ENCODE data around the gene GOLGA8N.

The GOLGA8N gene

GRCh38 chr15:32652178-32652577 is 58.9 kb downstream of the GOLGA8N start:
- DNase-seq = no peak

GRCh38 chr15:32656091-32656490 is 62.8 kb downstream of the GOLGA8N start:
- DNase-seq = no peak

- DNase-seq = no peak
Observed at GRCh38 chr15:32656496-32656895, 63.2 kb downstream of the GOLGA8N start.
